ENCODE measurements around the gene CREG2.

Gene CREG2

DNA sequence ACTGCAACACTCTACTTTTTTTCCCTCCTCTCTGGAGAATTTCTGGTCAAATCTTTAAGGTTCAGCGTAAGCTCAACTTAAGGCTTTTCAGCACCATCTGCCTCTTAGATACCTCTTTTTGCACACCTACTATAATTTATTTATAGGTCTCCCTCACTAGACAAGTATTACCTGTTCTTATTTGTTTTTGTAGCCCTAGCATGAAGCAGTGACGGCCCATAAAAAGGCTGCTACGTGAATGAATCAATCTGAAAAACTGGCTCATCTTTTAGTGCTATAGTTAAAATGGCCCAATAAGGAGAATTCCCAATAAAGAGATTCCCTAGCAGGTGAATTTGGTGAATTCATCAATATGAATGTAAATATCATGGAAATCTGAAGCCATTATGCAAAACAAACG is 85.3 kb downstream of the CREG2 start:
- H3K36me3 ChIP-seq (ENCODE audit: insufficient read depth, low read length) = no peaks in the 10 kb centered on the region
- no peaks in the 10 kb centered on the region for H3K27me3 ChIP-seq (ENCODE audit: insufficient read depth, low read length)
- no peaks in the 10 kb centered on the region for H3K9me3 ChIP-seq (ENCODE audit: low read length)
- H3K4me3 ChIP-seq (ENCODE audit: low read length) = no peak overlapping the region
- peaks cover 7% of the 10 kb centered on the region for H3K4me1 ChIP-seq (ENCODE audit: insufficient read depth, low read length)
- no peak overlapping the region for H2AFZ ChIP-seq (ENCODE audit: low read depth, low read length)

DNA sequence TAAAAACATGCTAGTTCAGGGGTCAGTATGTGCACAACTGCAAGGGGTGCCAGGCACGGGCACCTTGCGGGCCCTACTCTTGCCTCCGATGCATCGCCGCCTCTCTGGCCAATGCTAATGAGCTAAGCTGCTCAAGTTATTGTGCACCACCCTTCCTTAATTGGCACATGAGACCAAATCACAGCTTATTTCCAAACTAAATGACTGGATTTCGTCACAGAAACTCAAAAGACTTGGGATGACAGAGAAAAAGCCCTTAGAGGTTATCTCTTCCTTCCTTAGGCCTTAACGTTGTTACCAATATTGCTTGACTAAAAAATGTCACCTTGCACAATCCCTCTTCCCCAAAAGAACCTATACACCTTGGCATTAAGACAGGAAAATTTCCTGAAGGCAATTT is 86.5 kb downstream of the CREG2 start:
- Histone ChIP-seq H3K9me3 (ENCODE audit: low read length) (no peaks in the 10 kb centered on the region), H3K4me1 (ENCODE audit: insufficient read depth, low read length) (peaks cover under 1% of the 10 kb centered on the region), H2AFZ (ENCODE audit: low read depth, low read length) (no peak overlapping the region), H3K36me3 (ENCODE audit: insufficient read depth, low read length) (no peaks in the 10 kb centered on the region), H3K27me3 (ENCODE audit: insufficient read depth, low read length) (no peaks in the 10 kb centered on the region), H3K4me3 (ENCODE audit: low read length) (no peak overlapping the region)

DNA sequence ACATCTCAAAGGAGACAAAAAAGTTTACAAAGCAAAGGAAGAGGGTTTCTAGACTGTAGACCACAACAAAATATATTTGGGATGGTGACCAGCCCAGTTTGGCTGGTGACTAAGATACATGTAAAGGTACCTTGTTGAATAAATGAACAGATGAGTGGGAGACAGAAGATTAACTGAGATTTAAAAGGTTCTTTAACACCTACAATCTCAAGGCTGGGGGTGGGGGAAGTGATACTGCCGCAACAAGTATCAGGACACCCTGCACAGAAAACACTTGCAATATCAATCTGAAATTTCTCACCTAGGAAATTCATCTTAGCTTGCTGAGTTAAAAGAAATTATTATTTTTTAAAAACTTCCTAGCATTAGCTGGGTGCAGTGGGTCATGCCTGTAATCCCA is 87.1 kb downstream of the CREG2 start:
- Histone ChIP-seq H3K27me3 (ENCODE audit: insufficient read depth, low read length) (no peaks in the 10 kb centered on the region), H3K4me1 (ENCODE audit: insufficient read depth, low read length) (no peaks in the 10 kb centered on the region), H2AFZ (ENCODE audit: low read depth, low read length) (no peak overlapping the region), H3K4me3 (ENCODE audit: low read length) (no peak overlapping the region), H3K9me3 (ENCODE audit: low read length) (no peaks in the 10 kb centered on the region), H3K36me3 (ENCODE audit: insufficient read depth, low read length) (no peaks in the 10 kb centered on the region)

DNA sequence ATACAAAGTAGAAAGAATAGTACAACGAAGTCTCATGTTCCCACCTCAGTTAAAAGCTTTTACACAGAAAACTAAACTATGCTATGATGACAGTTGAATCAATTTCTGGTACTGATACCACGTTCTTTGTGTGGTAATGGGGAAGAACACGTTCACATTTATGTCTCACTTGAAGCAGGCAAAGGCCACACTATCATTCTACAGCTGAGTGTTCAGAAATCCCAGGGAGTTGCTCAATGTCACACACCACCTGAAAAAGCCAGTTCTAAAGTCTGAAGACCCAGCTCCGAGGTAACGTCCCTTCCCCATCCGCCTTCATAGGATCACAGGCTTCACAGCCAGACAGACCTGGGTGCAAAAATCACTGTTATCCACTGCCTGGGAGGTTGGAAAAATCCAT is 87.7 kb downstream of the CREG2 start:
- no peaks in the 10 kb centered on the region for H3K36me3 ChIP-seq (ENCODE audit: insufficient read depth, low read length)
- H3K9me3 ChIP-seq (ENCODE audit: low read length) = no peaks in the 10 kb centered on the region
- no peaks in the 10 kb centered on the region for H3K27me3 ChIP-seq (ENCODE audit: insufficient read depth, low read length)
- H3K4me1 ChIP-seq (ENCODE audit: insufficient read depth, low read length) = no peaks in the 10 kb centered on the region
- H3K4me3 ChIP-seq (ENCODE audit: low read length) = no peak overlapping the region
- no peak overlapping the region for H2AFZ ChIP-seq (ENCODE audit: low read depth, low read length)

DNA sequence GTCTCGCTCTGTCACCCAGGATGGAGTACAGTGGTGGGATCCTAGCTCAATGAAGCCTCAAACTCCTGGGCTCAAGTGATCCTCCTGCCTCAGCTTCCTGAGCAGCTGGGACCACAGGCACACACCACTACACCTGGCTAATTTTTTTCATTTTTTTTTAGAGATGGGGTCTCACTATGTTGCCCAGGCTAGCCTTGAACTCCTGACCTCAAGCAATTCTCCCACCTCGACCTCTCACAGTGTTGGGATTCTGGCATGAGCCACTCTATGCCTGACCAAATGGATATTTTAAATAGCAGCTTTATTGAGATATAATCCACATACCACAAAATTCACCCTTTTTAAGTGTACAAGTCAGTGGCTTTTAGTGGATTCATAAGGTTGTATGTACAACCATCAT is 89.9 kb downstream of the CREG2 start:
- Histone ChIP-seq H3K4me1 (ENCODE audit: insufficient read depth, low read length) (no peaks in the 10 kb centered on the region), H3K4me3 (ENCODE audit: low read length) (no peak overlapping the region), H3K9me3 (ENCODE audit: low read length) (peaks cover 2% of the 10 kb centered on the region), H3K27me3 (ENCODE audit: insufficient read depth, low read length) (no peaks in the 10 kb centered on the region), H3K36me3 (ENCODE audit: insufficient read depth, low read length) (peaks cover 5% of the 10 kb centered on the region), H2AFZ (ENCODE audit: low read depth, low read length) (no peak overlapping the region)

DNA sequence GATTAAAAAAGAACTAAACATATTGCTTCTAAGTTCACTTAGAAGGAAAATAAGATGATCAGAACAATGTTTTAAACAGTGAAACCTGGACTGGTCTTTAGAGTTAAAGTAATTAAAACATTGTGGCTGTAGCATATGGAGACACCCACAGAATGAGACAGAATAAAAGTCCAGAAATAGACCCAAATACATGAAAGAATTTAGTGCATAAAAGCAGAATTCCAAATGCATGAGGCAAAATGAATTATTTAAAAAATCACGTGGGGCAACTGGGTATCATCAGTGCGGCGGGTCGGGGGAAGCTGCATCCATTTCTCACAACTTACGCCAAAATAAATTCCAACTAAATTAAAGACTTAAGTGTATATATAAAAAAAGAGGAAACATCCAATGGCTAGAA is 90.9 kb downstream of the CREG2 start:
- no peaks in the 10 kb centered on the region for H3K27me3 ChIP-seq (ENCODE audit: insufficient read depth, low read length)
- no peaks in the 10 kb centered on the region for H3K4me1 ChIP-seq (ENCODE audit: insufficient read depth, low read length)
- H3K4me3 ChIP-seq (ENCODE audit: low read length) = no peak overlapping the region
- H3K9me3 ChIP-seq (ENCODE audit: low read length) = peaks cover 2% of the 10 kb centered on the region
- peaks cover 11% of the 10 kb centered on the region for H3K36me3 ChIP-seq (ENCODE audit: insufficient read depth, low read length)
- no peak overlapping the region for H2AFZ ChIP-seq (ENCODE audit: low read depth, low read length)

DNA sequence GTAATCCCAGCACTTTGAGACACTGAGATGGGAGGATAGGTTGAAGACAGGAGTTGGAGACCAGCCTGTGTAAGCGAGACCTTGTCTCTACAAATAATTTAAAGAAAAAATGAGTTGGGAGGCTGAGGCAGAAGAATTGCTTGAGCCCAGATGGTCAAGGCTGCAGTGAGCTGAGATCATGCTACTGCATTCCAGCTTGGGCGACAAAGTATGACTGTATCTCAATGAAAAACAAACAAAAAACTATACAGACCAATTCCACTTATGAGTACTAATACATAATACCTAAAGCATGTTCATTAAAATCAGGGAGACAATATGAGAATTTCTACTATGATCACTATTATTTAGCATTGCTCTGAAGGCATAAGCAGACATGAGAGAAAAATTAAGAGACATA is 91.4 kb downstream of the CREG2 start:
- H3K4me1 ChIP-seq (ENCODE audit: insufficient read depth, low read length) = no peaks in the 10 kb centered on the region
- no peak overlapping the region for H2AFZ ChIP-seq (ENCODE audit: low read depth, low read length)
- peaks cover 2% of the 10 kb centered on the region for H3K9me3 ChIP-seq (ENCODE audit: low read length)
- no peak overlapping the region for H3K4me3 ChIP-seq (ENCODE audit: low read length)
- no peaks in the 10 kb centered on the region for H3K27me3 ChIP-seq (ENCODE audit: insufficient read depth, low read length)
- H3K36me3 ChIP-seq (ENCODE audit: insufficient read depth, low read length) = peaks cover 11% of the 10 kb centered on the region
